Measurements from ENCODE around the gene SLC44A3.

DNA sequence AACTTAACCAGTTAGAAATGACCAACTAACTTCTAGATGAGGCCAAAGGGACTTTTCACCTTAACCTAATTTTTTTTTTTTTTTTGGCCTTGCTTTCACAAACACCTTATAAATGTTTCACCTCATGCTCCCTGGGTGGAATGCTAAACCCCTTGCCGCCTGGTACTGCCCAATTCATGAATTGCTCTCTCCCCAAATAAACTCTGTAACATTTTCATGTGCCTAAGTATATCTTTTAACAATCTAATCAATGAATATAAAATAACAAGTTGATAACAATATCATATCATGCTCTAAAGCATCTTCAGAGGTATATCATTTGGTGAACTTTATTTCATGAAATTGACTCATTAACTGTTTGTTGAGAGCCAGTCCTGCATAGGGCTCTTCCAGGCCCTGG lies 117.7 kb downstream of the SLC44A3 start:
- TF ChIP-seq, protein P1, sequence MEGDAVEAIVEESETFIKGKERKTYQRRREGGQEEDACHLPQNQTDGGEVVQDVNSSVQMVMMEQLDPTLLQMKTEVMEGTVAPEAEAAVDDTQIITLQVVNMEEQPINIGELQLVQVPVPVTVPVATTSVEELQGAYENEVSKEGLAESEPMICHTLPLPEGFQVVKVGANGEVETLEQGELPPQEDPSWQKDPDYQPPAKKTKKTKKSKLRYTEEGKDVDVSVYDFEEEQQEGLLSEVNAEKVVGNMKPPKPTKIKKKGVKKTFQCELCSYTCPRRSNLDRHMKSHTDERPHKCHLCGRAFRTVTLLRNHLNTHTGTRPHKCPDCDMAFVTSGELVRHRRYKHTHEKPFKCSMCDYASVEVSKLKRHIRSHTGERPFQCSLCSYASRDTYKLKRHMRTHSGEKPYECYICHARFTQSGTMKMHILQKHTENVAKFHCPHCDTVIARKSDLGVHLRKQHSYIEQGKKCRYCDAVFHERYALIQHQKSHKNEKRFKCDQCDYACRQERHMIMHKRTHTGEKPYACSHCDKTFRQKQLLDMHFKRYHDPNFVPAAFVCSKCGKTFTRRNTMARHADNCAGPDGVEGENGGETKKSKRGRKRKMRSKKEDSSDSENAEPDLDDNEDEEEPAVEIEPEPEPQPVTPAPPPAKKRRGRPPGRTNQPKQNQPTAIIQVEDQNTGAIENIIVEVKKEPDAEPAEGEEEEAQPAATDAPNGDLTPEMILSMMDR (IDR thresholded peaks at IDR 0.05): no peak
- TF ChIP-seq POLR2AphosphoS5 (IDR thresholded peaks at IDR 0.05; ENCODE audit: low read depth, low read length) (no peak), EP300 (IDR thresholded peaks at IDR 0.05; ENCODE audit: borderline replicate concordance in 1 of 2, low read depth in 1 of 2, low read length in 1 of 2) (no peak), JUND (IDR thresholded peaks at IDR 0.05) (no peak)
- TF ChIP-seq, protein P2, sequence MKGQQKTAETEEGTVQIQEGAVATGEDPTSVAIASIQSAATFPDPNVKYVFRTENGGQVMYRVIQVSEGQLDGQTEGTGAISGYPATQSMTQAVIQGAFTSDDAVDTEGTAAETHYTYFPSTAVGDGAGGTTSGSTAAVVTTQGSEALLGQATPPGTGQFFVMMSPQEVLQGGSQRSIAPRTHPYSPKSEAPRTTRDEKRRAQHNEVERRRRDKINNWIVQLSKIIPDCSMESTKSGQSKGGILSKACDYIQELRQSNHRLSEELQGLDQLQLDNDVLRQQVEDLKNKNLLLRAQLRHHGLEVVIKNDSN (IDR thresholded peaks at IDR 0.05; ENCODE audit: borderline replicate concordance, low read depth): no peak
- TF ChIP-seq, protein P3, sequence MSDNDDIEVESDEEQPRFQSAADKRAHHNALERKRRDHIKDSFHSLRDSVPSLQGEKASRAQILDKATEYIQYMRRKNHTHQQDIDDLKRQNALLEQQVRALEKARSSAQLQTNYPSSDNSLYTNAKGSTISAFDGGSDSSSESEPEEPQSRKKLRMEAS (IDR thresholded peaks at IDR 0.05; ENCODE audit: low read depth): no peak

Data from SK-N-SH (cell line).